PFSK-1 (cell line): ENCODE measurements around the gene WDR81.
A peak's percentile ranks its signal among the peaks of the same experiment; 100 is the strongest.

Experiments used
- FOXP2 ChIP-seq: optimal IDR thresholded peaks from 2 replicates; pipeline ENCODE3; 2011; ENCODE audit warnings: borderline replicate concordance, control low read depth, inconsistent platforms; ENCODE audit not compliant: insufficient read depth; ENCODE audit errors: extremely low read length, extremely low read depth
- POLR2AphosphoS5 ChIP-seq: IDR thresholded peaks from 2 replicates; pipeline ENCODE4 v1.6.1; 2012; ENCODE audit warnings: low read depth, mild to moderate bottlenecking, control low read depth, low read length, moderate library complexity
- SIN3A ChIP-seq: IDR thresholded peaks from 2 replicates; pipeline ENCODE4 v1.6.1; 2012; ENCODE audit warnings: mild to moderate bottlenecking, low read length, moderate library complexity, borderline replicate concordance; ENCODE audit not compliant: insufficient read depth
- TAF1 ChIP-seq: IDR thresholded peaks from 2 replicates; pipeline ENCODE4 v1.6.1; 2012; ENCODE audit warnings: low read length, control low read depth, borderline replicate concordance; ENCODE audit not compliant: insufficient read depth
- TF ChIP-seq, protein P1 (sequence below), 2 experiments: IDR thresholded peaks; 2 replicates each; pipeline versions ENCODE4 v1.6.1 to v1.8.0; 2011 to 2012; ENCODE audit warnings: low read depth in 2 of 2, low read length in 2 of 2, control low read depth in 1 of 2, inconsistent platforms in 1 of 2, mild to moderate bottlenecking in 1 of 2, moderate library complexity in 1 of 2; ENCODE audit not compliant: insufficient read depth in 1 of 2

- TF ChIP-seq, protein P1, sequence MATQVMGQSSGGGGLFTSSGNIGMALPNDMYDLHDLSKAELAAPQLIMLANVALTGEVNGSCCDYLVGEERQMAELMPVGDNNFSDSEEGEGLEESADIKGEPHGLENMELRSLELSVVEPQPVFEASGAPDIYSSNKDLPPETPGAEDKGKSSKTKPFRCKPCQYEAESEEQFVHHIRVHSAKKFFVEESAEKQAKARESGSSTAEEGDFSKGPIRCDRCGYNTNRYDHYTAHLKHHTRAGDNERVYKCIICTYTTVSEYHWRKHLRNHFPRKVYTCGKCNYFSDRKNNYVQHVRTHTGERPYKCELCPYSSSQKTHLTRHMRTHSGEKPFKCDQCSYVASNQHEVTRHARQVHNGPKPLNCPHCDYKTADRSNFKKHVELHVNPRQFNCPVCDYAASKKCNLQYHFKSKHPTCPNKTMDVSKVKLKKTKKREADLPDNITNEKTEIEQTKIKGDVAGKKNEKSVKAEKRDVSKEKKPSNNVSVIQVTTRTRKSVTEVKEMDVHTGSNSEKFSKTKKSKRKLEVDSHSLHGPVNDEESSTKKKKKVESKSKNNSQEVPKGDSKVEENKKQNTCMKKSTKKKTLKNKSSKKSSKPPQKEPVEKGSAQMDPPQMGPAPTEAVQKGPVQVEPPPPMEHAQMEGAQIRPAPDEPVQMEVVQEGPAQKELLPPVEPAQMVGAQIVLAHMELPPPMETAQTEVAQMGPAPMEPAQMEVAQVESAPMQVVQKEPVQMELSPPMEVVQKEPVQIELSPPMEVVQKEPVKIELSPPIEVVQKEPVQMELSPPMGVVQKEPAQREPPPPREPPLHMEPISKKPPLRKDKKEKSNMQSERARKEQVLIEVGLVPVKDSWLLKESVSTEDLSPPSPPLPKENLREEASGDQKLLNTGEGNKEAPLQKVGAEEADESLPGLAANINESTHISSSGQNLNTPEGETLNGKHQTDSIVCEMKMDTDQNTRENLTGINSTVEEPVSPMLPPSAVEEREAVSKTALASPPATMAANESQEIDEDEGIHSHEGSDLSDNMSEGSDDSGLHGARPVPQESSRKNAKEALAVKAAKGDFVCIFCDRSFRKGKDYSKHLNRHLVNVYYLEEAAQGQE (IDR thresholded peaks at IDR 0.05; ENCODE audit: insufficient read depth in 1 of 2, low read depth in 2 of 2, low read length in 2 of 2) = no peak
- no peak for TF ChIP-seq POLR2AphosphoS5
- no peak for TF ChIP-seq TAF1
- TF ChIP-seq SIN3A = peak; percentile 97
- peak; percentile 95 for TF ChIP-seq FOXP2
Measured at GRCh38 chr17:1764284-1764683, 39.8 kb downstream of the WDR81 start.
